BE2C (cell line): Measurements from ENCODE around the gene PDPN.

Experiments
- DNase-seq: peaks from one replicate; pipeline ENCODE4 v3.0.0-alpha.2; 2020
- H3K27me3 ChIP-seq: fragments of 250-450 bp; sonication (Bioruptor Pico); 2 replicates; pipeline ENCODE4 v1.5.1; 2020; ENCODE audit warnings: mild to moderate bottlenecking
- H3K36me3 ChIP-seq: fragments of 250-450 bp; sonication (Bioruptor Pico); 2 replicates; pipeline ENCODE4 v1.5.1; 2020; ENCODE audit warnings: mild to moderate bottlenecking
- H3K4me1 ChIP-seq: fragments of 250-450 bp; sonication (Bioruptor Pico); 2 replicates; pipeline ENCODE4 v1.5.1; 2020
- H3K4me3 ChIP-seq: 2 replicates; pipeline ENCODE4 v1.5.1; 2011; ENCODE audit warnings: low read depth, low read length
- H3K9me3 ChIP-seq: fragments of 250-450 bp; sonication (Bioruptor Pico); 2 replicates; pipeline ENCODE4 v1.5.1; 2020
- TF ChIP-seq, protein P1 (sequence below): IDR thresholded peaks from 2 replicates; pipeline ENCODE4 v1.5.1; 2012; ENCODE audit warnings: mild to moderate bottlenecking, low read depth, low read length

PDPN gene

DNA sequence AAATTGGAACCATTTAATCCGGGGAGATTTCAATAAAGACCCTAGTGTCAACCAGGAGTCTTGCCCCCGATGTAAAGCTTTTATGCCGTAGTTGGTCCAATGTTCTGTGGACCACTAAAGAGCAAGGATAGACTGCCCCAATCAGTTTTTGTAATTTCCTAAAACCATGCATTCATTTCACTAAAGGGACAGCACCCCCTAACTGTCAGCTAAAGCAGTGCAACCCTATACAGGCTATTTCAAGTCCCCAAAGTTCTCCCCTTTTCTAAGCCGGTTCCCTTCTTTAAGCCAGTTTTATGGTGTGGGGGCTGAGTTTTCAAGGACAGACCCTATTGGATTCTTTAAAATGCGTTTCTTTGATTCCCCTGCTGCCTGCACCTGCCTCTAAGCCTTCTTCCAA lies 12.7 kb upstream of the PDPN start:
- H3K36me3 ChIP-seq: no peaks in the 10 kb centered on the region
- no peak for DNase-seq
- H3K4me3 ChIP-seq: no peak overlapping the region
- H3K4me1 ChIP-seq: no peaks in the 10 kb centered on the region
- no peaks in the 10 kb centered on the region for H3K9me3 ChIP-seq
- H3K27me3 ChIP-seq: no peaks in the 10 kb centered on the region
- TF ChIP-seq, protein P1, sequence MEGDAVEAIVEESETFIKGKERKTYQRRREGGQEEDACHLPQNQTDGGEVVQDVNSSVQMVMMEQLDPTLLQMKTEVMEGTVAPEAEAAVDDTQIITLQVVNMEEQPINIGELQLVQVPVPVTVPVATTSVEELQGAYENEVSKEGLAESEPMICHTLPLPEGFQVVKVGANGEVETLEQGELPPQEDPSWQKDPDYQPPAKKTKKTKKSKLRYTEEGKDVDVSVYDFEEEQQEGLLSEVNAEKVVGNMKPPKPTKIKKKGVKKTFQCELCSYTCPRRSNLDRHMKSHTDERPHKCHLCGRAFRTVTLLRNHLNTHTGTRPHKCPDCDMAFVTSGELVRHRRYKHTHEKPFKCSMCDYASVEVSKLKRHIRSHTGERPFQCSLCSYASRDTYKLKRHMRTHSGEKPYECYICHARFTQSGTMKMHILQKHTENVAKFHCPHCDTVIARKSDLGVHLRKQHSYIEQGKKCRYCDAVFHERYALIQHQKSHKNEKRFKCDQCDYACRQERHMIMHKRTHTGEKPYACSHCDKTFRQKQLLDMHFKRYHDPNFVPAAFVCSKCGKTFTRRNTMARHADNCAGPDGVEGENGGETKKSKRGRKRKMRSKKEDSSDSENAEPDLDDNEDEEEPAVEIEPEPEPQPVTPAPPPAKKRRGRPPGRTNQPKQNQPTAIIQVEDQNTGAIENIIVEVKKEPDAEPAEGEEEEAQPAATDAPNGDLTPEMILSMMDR: peak; percentile 14; the same call in 1 of the 2 replicates

DNA sequence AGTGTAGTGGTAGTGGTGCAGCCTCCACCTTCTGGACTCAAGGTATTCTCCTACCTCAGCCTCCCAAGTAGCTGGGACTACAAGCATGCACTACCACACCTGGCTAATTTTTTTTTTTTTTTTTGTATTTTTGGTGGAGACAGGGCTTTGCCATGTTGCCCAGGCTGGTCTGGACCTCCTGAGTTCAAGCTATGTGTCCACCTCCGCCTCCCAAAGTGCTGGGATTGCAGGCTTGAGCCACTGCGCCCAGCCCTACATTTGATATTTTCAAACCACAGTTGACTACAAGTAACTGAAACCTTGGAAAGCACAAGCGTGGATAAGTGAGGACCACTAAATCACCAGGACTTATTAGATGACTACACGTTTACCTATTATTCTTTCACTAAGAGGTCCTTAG lies 10.0 kb upstream of the PDPN start:
- TF ChIP-seq, protein P1: no peak
- no peak overlapping the region for H3K4me3 ChIP-seq
- H3K9me3 ChIP-seq: no peaks in the 10 kb centered on the region
- no peak for DNase-seq
- H3K27me3 ChIP-seq: no peaks in the 10 kb centered on the region
- H3K4me1 ChIP-seq: no peaks in the 10 kb centered on the region
- no peaks in the 10 kb centered on the region for H3K36me3 ChIP-seq

DNA sequence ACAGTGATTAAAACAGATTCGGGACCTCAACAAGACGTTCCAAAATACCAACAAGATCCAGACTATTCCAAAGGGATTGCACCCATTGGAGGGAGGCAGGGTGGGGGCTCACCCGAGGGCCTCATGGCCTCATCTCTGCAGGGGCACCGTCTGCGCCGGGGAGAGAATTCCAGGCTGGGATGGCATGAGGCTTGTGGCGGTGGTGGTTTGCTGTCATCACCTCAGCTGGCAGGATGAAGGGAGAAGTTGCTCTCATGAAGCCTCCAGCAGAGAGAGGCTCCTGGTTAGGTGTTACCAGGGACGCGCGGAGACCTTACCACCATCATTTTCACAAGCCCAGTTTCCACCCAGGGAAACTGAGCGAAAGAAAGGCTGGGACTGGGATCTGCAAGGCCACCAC lies 6.7 kb upstream of the PDPN start:
- no peak for DNase-seq
- Histone ChIP-seq H3K4me3 (no peak overlapping the region), H3K4me1 (no peaks in the 10 kb centered on the region), H3K9me3 (no peaks in the 10 kb centered on the region), H3K36me3 (no peaks in the 10 kb centered on the region), H3K27me3 (no peaks in the 10 kb centered on the region)
- TF ChIP-seq, protein P1: no peak

DNA sequence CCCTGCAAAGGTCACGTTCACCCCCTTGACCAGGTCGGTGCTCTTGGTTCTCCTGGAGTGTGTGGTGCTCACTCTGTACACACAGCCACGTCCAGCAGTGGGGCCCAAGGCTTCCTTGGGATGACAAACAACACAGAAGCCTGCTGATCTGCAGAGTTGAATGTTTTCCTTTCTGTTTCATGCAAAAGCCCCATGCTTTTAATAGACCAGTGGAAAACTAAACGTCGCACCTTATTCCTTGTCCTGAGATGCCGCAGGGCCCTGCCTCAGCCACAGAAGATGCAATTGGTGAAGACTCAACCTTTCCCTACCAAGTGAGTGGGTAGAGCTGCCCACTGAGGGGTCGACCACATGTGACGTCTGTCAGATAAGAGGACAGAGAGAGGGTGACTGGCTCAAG lies 5.8 kb upstream of the PDPN start:
- no peaks in the 10 kb centered on the region for H3K27me3 ChIP-seq
- no peak overlapping the region for H3K4me3 ChIP-seq
- TF ChIP-seq, protein P1: no peak
- no peaks in the 10 kb centered on the region for H3K9me3 ChIP-seq
- no peak for DNase-seq
- H3K36me3 ChIP-seq: no peaks in the 10 kb centered on the region
- H3K4me1 ChIP-seq: no peaks in the 10 kb centered on the region

DNA sequence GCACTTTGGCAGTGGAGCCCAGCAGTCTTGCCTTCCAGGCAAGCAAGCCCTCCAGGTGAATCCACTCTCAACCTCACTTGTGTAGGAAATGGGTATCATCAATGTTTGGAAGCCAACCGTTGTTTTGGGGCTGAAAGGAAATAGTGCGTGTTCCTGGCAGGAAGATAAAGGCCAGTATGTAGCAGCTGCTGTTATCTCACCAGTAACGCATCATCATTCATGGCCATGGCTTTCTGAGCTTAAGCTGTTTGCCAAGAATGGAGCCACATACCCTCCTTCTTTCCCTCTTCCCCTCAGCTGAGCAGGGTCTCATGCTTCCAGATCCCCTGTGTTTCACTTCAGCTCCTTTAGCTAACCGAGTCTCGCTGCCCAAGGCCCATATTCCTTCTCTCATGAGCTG lies 2.2 kb upstream of the PDPN start:
- H3K4me3 ChIP-seq: no peak overlapping the region
- no peak for DNase-seq
- no peaks in the 10 kb centered on the region for H3K27me3 ChIP-seq
- H3K4me1 ChIP-seq: no peaks in the 10 kb centered on the region
- H3K9me3 ChIP-seq: no peaks in the 10 kb centered on the region
- H3K36me3 ChIP-seq: no peaks in the 10 kb centered on the region
- TF ChIP-seq, protein P1: no peak

DNA sequence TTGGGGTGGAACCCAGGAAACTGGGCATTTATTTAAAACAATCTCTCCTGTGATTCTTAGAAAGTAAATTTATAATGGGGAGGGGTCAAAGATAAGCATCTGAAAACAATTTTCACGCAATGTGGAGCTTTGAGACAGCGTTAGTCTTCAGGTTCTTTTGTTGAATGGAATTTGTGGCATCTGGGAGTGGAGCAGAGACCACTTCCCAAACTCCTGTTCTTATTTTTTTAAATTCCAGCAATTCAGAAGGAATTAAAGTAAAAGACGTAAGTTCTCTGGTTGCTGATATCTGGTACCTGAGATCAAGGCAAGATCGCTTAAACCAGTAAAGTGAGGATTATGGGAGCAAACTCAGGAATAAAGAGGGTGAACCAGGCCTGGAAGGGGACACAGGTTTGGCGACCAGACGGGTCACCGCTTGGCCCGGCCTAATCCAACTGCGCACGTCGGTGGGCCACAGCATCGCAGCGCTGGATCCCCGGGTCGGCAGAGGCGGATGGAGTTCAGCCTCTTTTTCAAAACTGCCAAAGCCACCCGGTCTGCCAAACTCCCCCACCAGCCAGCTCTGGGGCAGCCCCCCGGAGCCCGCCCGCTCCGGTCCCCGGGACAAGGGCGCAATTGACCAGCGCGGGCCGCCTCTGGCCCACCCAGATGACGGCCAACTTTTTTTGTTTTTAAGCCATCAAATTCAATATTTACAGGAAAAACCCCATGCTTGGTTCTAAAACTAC lies 754 bp upstream of the PDPN start:
- H3K9me3 ChIP-seq: no peaks in the 10 kb centered on the region
- TF ChIP-seq, protein P1: no peak
- H3K4me1 ChIP-seq: no peaks in the 10 kb centered on the region
- H3K27me3 ChIP-seq: no peaks in the 10 kb centered on the region
- DNase-seq: no peak
- H3K4me3 ChIP-seq: no peak overlapping the region
- no peaks in the 10 kb centered on the region for H3K36me3 ChIP-seq
